OCI-M2 (cell line): ENCODE data around the gene CSNK1D.
"Not testable (repeated sequence)": the region's sequence is repeated elsewhere in the genome, so short reads cannot be mapped to it uniquely, and the experiment has no call there.

Experiments used
- DNase-seq: peaks from one replicate; lab custom pipeline; 2025; ENCODE audit not compliant: unreplicated experiment; lab: John Stamatoyannopoulos, UW

CSNK1D gene

DNA sequence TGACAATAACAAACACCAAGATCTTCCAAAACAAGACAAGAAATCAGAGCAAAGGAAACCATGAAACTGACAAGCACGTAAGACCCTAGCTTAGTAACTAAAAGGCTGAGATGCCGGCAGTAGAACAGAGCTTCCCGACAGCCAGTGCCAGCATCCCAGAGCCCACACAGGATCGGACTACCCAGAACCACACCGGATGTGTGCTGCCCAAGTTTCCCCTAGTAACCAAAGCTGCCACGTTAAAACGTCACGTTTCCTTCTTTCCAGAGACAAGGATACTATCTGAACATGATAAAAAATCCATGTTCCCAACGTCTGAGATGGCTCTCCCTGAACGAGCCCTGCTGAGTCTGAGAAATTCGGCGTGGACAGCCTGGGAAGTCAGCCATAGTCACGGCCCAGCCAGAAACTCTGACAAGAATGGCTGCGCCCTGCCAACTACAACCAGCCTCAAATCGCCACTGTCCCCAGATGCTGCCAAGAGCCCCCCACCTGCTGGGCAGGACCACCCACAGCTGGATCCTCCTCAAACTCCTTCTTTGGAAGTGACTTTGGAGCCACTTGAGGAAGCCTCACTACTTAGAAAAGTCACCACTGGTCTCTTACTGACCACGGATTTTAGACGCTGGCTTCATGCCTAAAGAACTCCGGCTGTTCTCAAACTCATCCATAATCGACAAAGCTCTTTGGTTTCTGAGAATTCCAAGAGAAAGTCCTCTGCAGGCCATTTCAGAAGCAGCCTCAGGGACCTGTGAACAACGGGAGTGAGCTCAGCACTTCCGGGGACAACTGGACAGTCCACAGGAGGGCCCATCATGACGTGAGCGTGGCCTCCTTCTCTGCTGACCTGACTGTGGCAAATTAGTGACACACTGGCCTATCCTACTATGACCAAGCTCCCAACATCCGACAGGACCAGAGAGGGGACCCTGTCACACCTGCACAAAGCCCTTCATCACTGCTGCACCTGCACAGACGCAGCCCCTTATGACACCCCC lies 77.5 kb downstream of the CSNK1D start:
- DNase-seq, result no peak

DNA sequence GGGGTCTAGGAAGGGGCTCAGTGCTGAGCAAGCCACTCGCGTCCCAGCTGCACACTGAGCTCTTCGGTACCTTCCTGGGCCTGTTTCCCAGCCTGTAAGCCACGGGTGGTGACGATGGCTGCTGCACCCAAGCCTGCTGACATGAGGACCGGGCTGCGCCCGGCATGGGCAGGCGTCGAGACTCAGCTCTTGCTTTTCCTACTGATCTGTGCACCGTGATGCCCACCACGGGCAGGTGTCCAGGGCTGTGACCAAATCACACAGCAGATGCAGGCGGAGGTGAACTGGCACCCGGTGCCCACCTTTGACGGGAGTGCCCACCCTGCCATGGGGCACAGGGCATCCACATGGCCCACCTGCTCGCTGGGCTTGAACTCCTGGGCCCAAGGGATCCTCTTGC lies 78.7 kb downstream of the CSNK1D start:
- DNase-seq, result no peak

DNA sequence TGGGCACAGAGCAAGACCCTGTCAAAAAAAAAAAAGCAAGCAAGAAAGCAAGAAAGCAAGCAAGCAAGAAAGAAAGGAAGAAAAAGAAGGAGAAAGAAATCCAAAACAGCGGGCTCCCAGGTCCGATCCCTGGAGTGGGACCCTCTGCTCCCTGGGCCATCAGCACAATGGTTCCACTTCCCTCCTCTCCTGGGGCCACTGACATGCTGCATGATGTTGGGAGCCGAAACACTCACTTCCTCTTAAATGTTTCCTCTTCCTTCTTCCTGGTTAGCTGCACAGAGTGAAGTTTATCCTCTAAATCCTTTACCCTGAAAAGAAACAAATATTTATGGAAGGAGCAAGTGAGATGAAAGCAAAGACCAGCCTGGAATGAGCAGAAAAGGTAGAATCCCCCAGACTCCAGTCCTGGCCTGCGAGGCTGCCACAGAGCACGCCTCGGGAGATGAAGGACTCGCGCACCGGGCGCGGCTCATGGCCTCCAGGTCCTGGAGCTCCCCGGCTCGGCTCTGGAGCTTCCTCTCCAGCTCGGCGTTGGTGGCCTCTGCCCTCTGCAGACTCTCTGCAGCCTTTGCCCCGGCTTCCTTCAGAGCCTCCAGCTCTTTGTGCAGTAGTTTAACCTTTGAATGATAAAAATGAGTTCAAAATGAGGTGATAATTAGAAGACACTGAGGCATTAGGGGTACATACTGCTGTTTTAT lies 79.8 kb downstream of the CSNK1D start:
- DNase-seq, result no peak

DNA sequence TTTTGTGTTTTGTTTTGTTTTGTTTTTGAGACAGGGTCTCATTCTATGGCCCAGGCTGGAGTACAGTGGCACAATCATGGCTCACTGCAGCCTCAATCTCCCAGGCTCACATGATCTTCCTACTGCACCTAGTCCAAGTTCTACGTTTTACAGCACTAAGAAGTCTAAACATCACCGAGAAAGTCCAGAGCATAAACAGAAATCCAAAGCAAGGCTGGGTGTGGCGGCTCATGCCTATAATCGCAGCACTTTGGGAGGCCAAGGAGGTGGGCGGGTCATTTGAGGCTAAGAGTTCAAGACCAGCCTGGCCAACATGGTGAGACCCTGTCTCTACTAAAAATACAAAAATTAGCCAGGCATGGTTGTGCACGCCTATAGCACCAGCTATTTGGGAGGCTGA lies 80.5 kb downstream of the CSNK1D start:
- not testable (repeated sequence) for DNase-seq
